ENCODE results near the gene RPS27. TPM values are rescaled to one million over a fixed set of nuclear protein-coding genes. Genes with fewer than 3 reads are reported as not detected.
A peak's percentile ranks its signal among the peaks of the same experiment; 100 is the strongest.

RPS27 gene
- total RNA-seq, 1 experiment from 2014 or later, result 1,095 TPM

- no peak for ATAC-seq
- Histone ChIP-seq H3K9me3 (ENCODE audit: control insufficient read depth, insufficient read depth, low read depth, low read length) (no peaks in the 10 kb centered on the region), H3K4me3 (ENCODE audit: low read depth in 2 of 2, low read length in 2 of 2) (no peak overlapping the region), H3K27ac (ENCODE audit: low read length) (no peak overlapping the region), H3K27me3 (ENCODE audit: control insufficient read depth, insufficient read depth, low read length) (no peaks in the 10 kb centered on the region), H3K4me1 (ENCODE audit: control insufficient read depth, insufficient read depth, low read length) (peaks cover 7% of the 10 kb centered on the region), H3K36me3 (ENCODE audit: control insufficient read depth, insufficient read depth, low read length) (no peaks in the 10 kb centered on the region; the same call in 1 of the 2 replicates)
- in situ Hi-C loops (cut with HindIII; ENCODE audit: low pct_unique_long_range_greater_than_20kb, low sequenced_read_pairs), result no loop called here
- no TSS peak for BruUV-seq (replicated peaks)
- intact Hi-C loops (cut with micrococcal nuclease; ENCODE audit: unreplicated experiment), result no loop called here
- CTCF ChIA-PET, result no interaction called here
- no peak for DNase-seq (ENCODE audit: low read depth, low spot score)
- POLR2A ChIA-PET, result no interaction called here
- TF ChIP-seq SIN3A (IDR thresholded peaks at IDR 0.05; ENCODE audit: borderline replicate concordance, insufficient read depth, low read depth, low read length) (no peak), REST (IDR thresholded peaks at IDR 0.05; ENCODE audit: insufficient read depth in 1 of 2, low read depth in 2 of 2, low read length in 1 of 2) (no peak), CTCF (IDR thresholded peaks at IDR 0.05) (no peak), TCF7L2 (IDR thresholded peaks at IDR 0.05; ENCODE audit: low read depth, low read length) (no peak), POLR2AphosphoS5 (IDR thresholded peaks at IDR 0.05; ENCODE audit: low read depth, low read length) (no peak)
Measured at GRCh38 chr1:153973525-153973924, 17.0 kb upstream of the RPS27 start.

- Histone ChIP-seq H3K27me3 (ENCODE audit: control insufficient read depth, insufficient read depth, low read length) (no peaks in the 10 kb centered on the region), H3K27ac (ENCODE audit: low read length) (peak overlapping the region; percentile 92), H3K36me3 (ENCODE audit: control insufficient read depth, insufficient read depth, low read length) (no peaks in the 10 kb centered on the region; the same call in 1 of the 2 replicates), H3K9me3 (ENCODE audit: control insufficient read depth, insufficient read depth, low read depth, low read length) (no peaks in the 10 kb centered on the region), H3K4me3 (ENCODE audit: low read depth in 2 of 2, low read length in 2 of 2) (peak overlapping the region; percentile 95 to 97), H3K4me1 (ENCODE audit: control insufficient read depth, insufficient read depth, low read length) (peaks cover 10% of the 10 kb centered on the region)
- ChIA-PET POLR2A (interaction anchor here (1.1 to 1.3 kb wide), 2 partner anchors 9 to 14 kb away, joined by 3 read pairs; partner anchors contain the start of gene CREB3L4), CTCF (interaction anchor here (1.3 to 1.6 kb wide), 2 partner anchors 10 kb away, joined by 5 to 8 read pairs; partner anchors contain the start of gene CREB3L4)
- DNase-seq (ENCODE audit: low read depth, low spot score) (no peak), ATAC-seq (no peak)
- no peak for TF ChIP-seq SIN3A (IDR thresholded peaks at IDR 0.05; ENCODE audit: borderline replicate concordance, insufficient read depth, low read depth, low read length)
- no peak for TF ChIP-seq CTCF (IDR thresholded peaks at IDR 0.05)
- in situ Hi-C loops (cut with HindIII; ENCODE audit: low pct_unique_long_range_greater_than_20kb, low sequenced_read_pairs) (no loop called here), intact Hi-C loops (cut with micrococcal nuclease; ENCODE audit: unreplicated experiment) (no loop called here)
- BruUV-seq (replicated peaks), result no TSS peak
Measured at GRCh38 chr1:153976819-153977249, 13.7 kb upstream of the RPS27 start.
